ENCODE data around the gene ADD3.

The ADD3 gene

DNA sequence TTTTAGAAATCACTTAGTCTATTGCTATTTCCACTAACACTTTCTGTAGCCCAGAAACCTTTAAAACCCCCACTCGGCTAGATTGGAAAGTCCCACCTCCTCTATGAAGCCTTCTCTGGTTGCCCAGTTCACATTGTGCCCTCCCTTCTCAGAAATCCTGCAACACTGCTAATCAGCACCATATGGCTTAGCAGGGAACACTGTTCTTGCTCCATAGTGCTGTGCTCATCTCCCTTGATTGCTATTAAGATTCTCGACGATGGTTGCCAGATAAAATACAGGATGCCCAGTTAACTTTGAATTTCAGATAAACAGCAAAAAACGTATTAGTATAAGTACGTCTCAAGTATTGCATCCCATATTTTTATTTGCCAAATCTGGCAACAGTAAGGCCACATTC lies 44.3 kb upstream of the ADD3 start:
- H3K27ac ChIP-seq, result no peak overlapping the region
- TF ChIP-seq ZFX (IDR thresholded peaks at IDR 0.05; ENCODE audit: borderline replicate concordance), result no peak
- TF ChIP-seq, protein P1, sequence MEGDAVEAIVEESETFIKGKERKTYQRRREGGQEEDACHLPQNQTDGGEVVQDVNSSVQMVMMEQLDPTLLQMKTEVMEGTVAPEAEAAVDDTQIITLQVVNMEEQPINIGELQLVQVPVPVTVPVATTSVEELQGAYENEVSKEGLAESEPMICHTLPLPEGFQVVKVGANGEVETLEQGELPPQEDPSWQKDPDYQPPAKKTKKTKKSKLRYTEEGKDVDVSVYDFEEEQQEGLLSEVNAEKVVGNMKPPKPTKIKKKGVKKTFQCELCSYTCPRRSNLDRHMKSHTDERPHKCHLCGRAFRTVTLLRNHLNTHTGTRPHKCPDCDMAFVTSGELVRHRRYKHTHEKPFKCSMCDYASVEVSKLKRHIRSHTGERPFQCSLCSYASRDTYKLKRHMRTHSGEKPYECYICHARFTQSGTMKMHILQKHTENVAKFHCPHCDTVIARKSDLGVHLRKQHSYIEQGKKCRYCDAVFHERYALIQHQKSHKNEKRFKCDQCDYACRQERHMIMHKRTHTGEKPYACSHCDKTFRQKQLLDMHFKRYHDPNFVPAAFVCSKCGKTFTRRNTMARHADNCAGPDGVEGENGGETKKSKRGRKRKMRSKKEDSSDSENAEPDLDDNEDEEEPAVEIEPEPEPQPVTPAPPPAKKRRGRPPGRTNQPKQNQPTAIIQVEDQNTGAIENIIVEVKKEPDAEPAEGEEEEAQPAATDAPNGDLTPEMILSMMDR (IDR thresholded peaks at IDR 0.05), result no peak

DNA sequence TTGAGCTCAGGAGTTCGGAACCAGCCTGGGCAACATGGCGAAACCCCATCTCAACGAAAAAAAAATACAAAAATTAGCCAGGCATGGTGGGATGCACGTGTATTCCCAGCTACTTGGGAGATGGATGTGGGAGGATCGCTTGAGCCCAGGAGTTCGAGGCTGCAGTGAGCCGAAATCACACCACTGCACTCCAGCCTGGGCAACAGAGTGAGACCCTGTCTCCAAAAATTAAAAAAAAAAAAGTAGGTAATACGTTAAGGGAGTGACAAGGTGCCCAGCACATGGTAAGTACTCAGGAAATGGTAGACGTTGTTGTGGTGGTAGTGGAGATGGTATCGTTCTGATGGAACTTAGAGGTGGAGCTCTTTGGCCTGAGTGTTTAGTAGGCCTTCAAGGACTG lies 43.5 kb upstream of the ADD3 start:
- TF ChIP-seq ZFX (IDR thresholded peaks at IDR 0.05; ENCODE audit: borderline replicate concordance), result no peak
- TF ChIP-seq, protein P1 (IDR thresholded peaks at IDR 0.05), result no peak
- no peak overlapping the region for H3K27ac ChIP-seq

DNA sequence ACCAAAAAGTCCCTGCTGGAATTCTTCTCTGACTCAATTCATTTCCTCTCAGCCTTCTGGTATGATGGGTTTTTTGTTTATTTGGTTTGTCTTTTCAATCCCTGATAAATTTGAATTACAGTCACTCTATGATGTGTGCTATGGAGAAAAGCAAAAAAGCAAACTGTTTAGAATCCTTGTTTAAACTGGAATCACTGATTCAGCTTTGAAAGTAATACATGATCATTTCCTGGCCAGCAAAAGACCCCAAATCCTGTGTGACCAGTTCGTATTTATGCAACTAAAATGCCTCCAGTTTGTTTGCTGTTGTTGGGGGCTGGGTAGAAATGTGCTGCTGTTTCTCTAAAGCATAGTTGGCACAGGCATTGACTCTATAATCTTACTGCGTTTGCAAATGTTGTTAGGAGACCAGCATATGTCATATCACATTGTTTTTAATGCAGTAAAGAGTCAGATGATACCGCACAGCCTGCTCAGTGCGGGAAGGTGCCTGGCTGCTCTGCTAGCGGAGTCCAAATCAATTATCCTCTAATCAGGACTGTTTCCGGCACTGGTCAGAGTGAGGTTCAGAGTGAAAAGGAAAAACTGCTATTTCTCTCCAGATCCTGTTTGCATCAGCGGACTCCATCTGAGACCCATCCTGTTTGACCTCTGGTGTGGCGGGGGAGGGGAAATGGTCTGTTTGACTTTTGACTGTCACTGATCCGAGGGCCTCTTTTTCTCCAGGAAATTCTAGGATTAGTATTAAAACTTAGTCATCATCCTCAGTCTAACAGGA lies 40.6 kb upstream of the ADD3 start:
- TF ChIP-seq, protein P1 (IDR thresholded peaks at IDR 0.05), result no peak
- no peak for TF ChIP-seq ZFX (IDR thresholded peaks at IDR 0.05; ENCODE audit: borderline replicate concordance)
- H3K27ac ChIP-seq, result no peak overlapping the region

DNA sequence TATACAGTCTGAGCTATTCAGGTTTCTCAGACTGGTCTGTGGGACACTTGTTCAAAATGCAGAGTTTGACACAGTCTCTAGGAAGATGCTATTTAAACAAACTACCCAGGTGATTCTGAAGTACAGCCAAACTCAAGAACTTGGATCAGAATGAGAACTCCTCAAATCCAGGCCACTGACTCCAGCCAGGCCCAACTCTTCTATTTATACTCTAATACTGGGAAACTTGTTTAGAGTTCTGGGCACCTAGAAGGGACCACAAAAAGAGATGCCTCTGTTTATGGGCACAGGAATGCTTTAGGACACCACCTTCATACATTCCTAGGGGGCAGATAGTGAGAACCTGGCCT lies 40.1 kb upstream of the ADD3 start:
- no peak overlapping the region for H3K27ac ChIP-seq
- TF ChIP-seq ZFX (IDR thresholded peaks at IDR 0.05; ENCODE audit: borderline replicate concordance), result no peak
- TF ChIP-seq, protein P1 (IDR thresholded peaks at IDR 0.05), result no peak

DNA sequence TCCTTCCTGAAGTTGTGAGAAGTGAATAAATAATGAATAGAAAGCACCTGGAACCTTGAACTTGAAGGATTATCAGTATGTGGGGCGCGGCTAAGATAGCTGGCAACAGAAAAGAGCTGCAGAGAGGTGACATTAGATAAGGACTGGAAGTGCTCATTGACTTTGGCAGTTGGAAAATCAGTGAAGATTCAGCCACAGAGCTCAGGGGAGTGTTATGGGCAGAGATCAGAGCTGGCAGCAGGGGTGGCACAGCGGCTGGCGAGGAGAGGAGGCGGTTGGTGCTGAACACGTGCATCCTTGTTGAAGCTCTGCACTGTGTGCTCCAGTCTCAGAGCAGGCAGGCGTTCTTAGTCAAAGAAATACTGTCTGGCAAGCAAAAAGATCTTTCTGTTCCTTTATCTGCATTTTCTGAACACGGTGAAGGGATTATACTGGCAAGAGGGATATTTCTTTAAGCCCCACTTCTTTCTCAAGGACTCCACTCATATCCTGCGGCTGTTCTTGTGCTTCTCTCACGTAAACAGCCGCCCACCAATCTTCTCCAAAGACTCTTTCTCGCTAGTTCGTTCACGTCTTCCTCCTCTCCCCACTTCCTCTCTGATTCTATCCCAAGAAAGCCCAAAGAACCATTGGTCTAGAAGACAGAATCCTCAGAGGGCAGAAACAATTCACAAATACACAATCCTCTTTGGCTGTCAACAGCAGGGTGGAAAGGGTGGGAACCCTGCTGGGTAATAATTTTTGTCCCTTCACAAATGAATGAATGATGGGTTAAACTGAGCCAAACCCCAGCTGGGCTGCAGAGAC lies 38.6 kb upstream of the ADD3 start:
- TF ChIP-seq, protein P1 (IDR thresholded peaks at IDR 0.05), result no peak
- no peak for TF ChIP-seq ZFX (IDR thresholded peaks at IDR 0.05; ENCODE audit: borderline replicate concordance)
- H3K27ac ChIP-seq, result no peak overlapping the region

DNA sequence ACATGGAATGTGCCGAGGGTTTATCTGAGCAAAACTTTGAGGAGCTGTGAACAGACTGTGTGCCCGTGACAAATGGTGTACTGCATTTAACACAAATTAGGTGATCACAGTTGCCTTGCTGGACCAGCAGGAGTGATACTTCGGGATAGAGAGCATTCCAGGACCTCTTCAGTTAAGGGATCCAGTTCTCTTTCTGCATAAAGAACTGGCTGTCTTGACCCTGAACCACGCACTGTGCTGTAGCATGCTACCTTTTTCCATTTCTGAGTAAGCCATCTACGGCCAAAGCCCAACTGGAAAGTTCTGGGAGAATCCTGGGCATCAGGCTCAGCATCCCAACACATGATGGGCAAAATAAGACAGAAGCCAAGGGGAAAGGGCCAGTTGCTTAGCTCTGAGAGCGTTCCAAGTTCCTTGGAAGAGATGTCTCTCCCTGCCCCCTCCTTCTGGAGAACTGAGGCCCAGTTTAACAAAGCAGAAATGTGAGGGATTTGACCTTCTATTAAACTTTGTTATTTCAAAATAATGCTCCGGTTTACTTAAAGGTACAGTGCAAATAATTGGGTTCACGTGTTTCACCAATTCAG lies 37.9 kb upstream of the ADD3 start:
- no peak overlapping the region for H3K27ac ChIP-seq
- no peak for TF ChIP-seq ZFX (IDR thresholded peaks at IDR 0.05; ENCODE audit: borderline replicate concordance)
- TF ChIP-seq, protein P1 (IDR thresholded peaks at IDR 0.05), result no peak

DNA sequence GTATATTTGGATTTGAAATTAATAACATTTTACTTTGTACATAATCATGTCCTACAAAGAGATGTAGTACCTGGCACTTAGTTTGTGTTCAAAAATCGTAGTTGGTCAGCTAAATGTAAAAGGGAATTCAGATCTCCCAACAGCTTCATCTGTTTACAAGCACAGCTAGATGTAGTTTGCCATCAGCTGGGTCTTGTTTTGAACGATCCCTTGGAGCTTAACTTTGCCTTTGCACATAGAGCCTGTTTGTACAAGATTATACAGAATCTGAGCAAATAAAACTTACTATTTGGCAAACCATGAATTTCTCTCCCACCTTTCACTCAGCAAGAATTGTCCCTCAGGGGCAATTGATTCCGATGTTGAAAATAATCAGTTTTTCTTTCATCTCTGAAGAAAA lies 36.1 kb upstream of the ADD3 start:
- H3K27ac ChIP-seq, result no peak overlapping the region

More for the DNA sequence above, 36.1 kb upstream of the ADD3 start:
- no peak for TF ChIP-seq ZFX (IDR thresholded peaks at IDR 0.05; ENCODE audit: borderline replicate concordance)
- TF ChIP-seq, protein P1 (IDR thresholded peaks at IDR 0.05), result no peak
